Heart left ventricle (tissue), 16 donors: Measurements from ENCODE around the gene OLFM1. TPM values are rescaled to one million over a fixed set of nuclear protein-coding genes. Genes with fewer than 3 reads are reported as not detected.
A peak's percentile ranks its signal among the peaks of the same experiment; 100 is the strongest.

Source experiments
- ATAC-seq, 4 donors: fragments of 200-7000 bp; cut with Tn5 transposase; one replicate each; pipeline ENCODE4 v1.9.1; 2020 to 2022; ENCODE audit warnings: moderate library complexity in 4 of 4, mild to moderate bottlenecking in 3 of 4, moderate number of reproducible peaks in 1 of 4
- DNase-seq, 5 donors: peaks; one replicate each; pipeline ENCODE4 v3.0.0-alpha.2; 2020
- H3K27ac ChIP-seq, 12 donors: fragments of 200-600 bp; sonication (generic) in 4 of 12; one replicate each; pipeline versions ENCODE4 v1.5.0 to v1.8.0; 2016 to 2022; ENCODE audit warnings: mild to moderate bottlenecking in 2 of 12
- H3K27me3 ChIP-seq, 9 donors: fragments of 200-600 bp; sonication (generic) in 2 of 9; one replicate each; pipeline versions ENCODE4 v1.5.1 to v1.8.0; 2016 to 2022; ENCODE audit warnings: mild to moderate bottlenecking in 3 of 9
- H3K36me3 ChIP-seq, 9 donors: fragments of 200-600 bp; sonication (generic) in 2 of 9; one replicate each; pipeline versions ENCODE4 v1.5.0 to v1.8.0; 2018 to 2022; ENCODE audit warnings: mild to moderate bottlenecking in 2 of 9
- H3K4me1 ChIP-seq, 12 donors: fragments of 200-600 bp; sonication (generic) in 4 of 12; one replicate each; pipeline versions ENCODE4 v1.5.0 to v1.8.0; 2016 to 2022; ENCODE audit warnings: mild to moderate bottlenecking in 3 of 12
- H3K4me3 ChIP-seq, 12 donors: fragments of 200-600 bp; sonication (generic) in 4 of 12; one replicate each; pipeline versions ENCODE4 v1.5.0 to v1.8.0; 2017 to 2022; ENCODE audit warnings: mild to moderate bottlenecking in 9 of 12, moderate library complexity in 4 of 12
- H3K9me3 ChIP-seq, 12 donors: fragments of 200-600 bp; sonication (generic) in 4 of 12; one replicate each; pipeline versions ENCODE4 v1.5.0 to v1.8.0; 2016 to 2022; ENCODE audit warnings: mild to moderate bottlenecking in 1 of 12
- POLR2A ChIP-seq, 2 donors: fragments of 450-650 bp; IDR thresholded peaks; one replicate each; pipeline ENCODE4 v1.6.1; 2017; ENCODE audit warnings: antibody characterized with exemption in 2 of 2, mild to moderate bottlenecking in 2 of 2, moderate library complexity in 2 of 2
- WGBS, 4 donors: extraction: QIAGEN DNeasy Blood & Tissue Kit in 2 of 4; methylation state at CpG; one replicate each; pipeline versions ENCODE4 v1.1.5 to v1.1.7; 2013 to 2018; 5-methylcytosine and 5-hydroxymethylcytosine counted together
- intact Hi-C, 10 donors: fragments of 100-400 bp; cut with DNase I; formaldehyde crosslinking; loops; one replicate each; pipeline versions ENCODE4 v1.11.1 to v1.14.2; 2022
- polyA plus RNA-seq, 2 donors: library from polyadenylated mRNA; stranded (reverse); fragments of 200-250 nt; gene quantifications; one replicate each; pipeline ENCODE4 v1.2.3, GENCODE V29; 2013
- total RNA-seq, 9 donors: library from RNA; depleted of rRNA in 2 of 9; stranded (reverse); fragments of >200 nt in 2 of 9; fragmentation: NEBNext Ultra II Directional in 3 of 9; extraction: Animal tissue kit (Norgen Biotek cat#: 25700) in 3 of 9; gene quantifications; one replicate each; pipeline versions ENCODE4 v1.1.0 to v1.2.4, GENCODE V29; 2016 to 2023
- TF ChIP-seq, protein P1 (sequence below), 12 donors: fragments of 200-600 bp; sonication (generic) in 4 of 12; IDR thresholded peaks; one replicate each; pipeline versions ENCODE4 v1.5.0 to v1.8.0; 2018 to 2022; ENCODE audit warnings: antibody characterized with exemption in 12 of 12, mild to moderate bottlenecking in 5 of 12
- donor health status: ischemic (EF 13 %, LVEDD 7.1; RV severe dilation, severe dysfunction).
- donor health status: healthy with polysubstance abuse.
- donor health status: DM: no; HTN: yes; CAD: no.
- donor health status: DM: no; HTN: no; CAD: no.
- donor health status: ischemic (EF 25% LVEDD 6.9; RV normal size, moderate dysfunction).
- donor health status: ischemic (EF 25% LVEDD 5.7; RV mildly dilated, moderate dysfunction).
- donor health status: healthy.
- donor health status: DM: yes; HTN: yes; CAD: no.
- donor health status: ischemic (EF 35%, LVEDD 5.7; RV mildly dilated, moderate dysfunction).
- donor health status: nonischemic (EF 11% LVEDD 7.7; RV severe dilation, severe dysfunction).
- donor health status: DM: yes; HTN: yes; CAD: no.
- donor health status: PGD.
- donor health status: ischemic (EF 29% LVEDD 5.4; RV normal size, mild dysfunction).
- donor health status: nonischemic (EF 23%, LVEDD 6.1; RV moderate dilation, normal function).

Gene OLFM1
- total and polyA plus RNA-seq, 11 donors, result 3.5 to 11.8 (median 8.1) TPM

GRCh38 chr9:135080286-135081263 is 6.9 kb upstream of the OLFM1 start:
- ATAC-seq (no peak), DNase-seq (peak in 1 of 5 donors; percentile 7)
- intact Hi-C loops, result loop anchor here in 1 of 10 donors (10.0 kb wide), 1 partner anchor 386 kb away; no protein-coding TSS in a partner anchor
- Histone ChIP-seq H3K4me3 (no peak overlapping the region), H3K9me3 (no peaks in the 10 kb centered on the region), H3K36me3 (no peaks in the 10 kb centered on the region), H3K27ac (no peak overlapping the region), H3K4me1 (peaks cover 0 to 15% (median 5%) of the 10 kb centered on the region in 12 donors), H3K27me3 (peaks cover 0 to 17% (median 0%) of the 10 kb centered on the region in 9 donors)
- TF ChIP-seq POLR2A (IDR thresholded peaks at IDR 0.05), result no peak
- TF ChIP-seq, protein P1, sequence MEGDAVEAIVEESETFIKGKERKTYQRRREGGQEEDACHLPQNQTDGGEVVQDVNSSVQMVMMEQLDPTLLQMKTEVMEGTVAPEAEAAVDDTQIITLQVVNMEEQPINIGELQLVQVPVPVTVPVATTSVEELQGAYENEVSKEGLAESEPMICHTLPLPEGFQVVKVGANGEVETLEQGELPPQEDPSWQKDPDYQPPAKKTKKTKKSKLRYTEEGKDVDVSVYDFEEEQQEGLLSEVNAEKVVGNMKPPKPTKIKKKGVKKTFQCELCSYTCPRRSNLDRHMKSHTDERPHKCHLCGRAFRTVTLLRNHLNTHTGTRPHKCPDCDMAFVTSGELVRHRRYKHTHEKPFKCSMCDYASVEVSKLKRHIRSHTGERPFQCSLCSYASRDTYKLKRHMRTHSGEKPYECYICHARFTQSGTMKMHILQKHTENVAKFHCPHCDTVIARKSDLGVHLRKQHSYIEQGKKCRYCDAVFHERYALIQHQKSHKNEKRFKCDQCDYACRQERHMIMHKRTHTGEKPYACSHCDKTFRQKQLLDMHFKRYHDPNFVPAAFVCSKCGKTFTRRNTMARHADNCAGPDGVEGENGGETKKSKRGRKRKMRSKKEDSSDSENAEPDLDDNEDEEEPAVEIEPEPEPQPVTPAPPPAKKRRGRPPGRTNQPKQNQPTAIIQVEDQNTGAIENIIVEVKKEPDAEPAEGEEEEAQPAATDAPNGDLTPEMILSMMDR (IDR thresholded peaks at IDR 0.05), result no peak
- 81 to 83% (median 82%) methylated on average over 26 of the region's 26 CpGs for WGBS, 4 donors

DNA sequence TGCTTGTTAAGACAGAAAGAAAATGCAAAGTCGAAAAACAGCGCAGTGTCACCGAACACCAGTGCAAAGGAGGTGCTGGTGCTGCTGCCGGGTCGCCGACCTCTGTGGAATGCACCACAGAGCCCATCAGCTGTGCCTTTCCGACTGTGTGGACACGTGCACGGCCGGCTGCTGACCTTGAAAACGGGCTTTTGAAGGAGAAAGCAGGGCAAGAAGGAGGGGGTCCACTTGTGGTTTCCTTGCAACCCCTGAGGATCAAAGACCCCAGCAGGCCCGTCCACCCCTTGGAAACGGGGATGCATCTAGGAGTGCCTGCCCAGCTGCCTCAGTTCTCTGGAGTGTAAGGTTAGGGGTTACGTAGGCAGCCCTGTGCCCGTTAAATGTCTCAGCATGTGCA is 6.2 kb upstream of the OLFM1 start:
- ATAC-seq (no peak), DNase-seq (peak in 1 of 5 donors; percentile 43)
- intact Hi-C loops, result loop anchor here in 1 of 10 donors (10.0 kb wide), 1 partner anchor 386 kb away; no protein-coding TSS in a partner anchor
- Histone ChIP-seq H3K4me3 (no peak overlapping the region), H3K27ac (no peak overlapping the region), H3K9me3 (no peaks in the 10 kb centered on the region), H3K27me3 (peaks cover 0 to 17% (median 0%) of the 10 kb centered on the region in 9 donors), H3K36me3 (no peaks in the 10 kb centered on the region), H3K4me1 (peaks cover 0 to 15% (median 6%) of the 10 kb centered on the region in 12 donors)
- TF ChIP-seq, protein P1 (IDR thresholded peaks at IDR 0.05), result no peak
- TF ChIP-seq POLR2A (IDR thresholded peaks at IDR 0.05), result no peak
- WGBS, 4 donors, result 84 to 89% (median 88%) methylated on average over 15 of the region's 15 CpGs

GRCh38 chr9:135081731-135082130 is 5.7 kb upstream of the OLFM1 start:
- no peaks in the 10 kb centered on the region for H3K9me3 ChIP-seq
- H3K27ac ChIP-seq, result no peak overlapping the region
- peaks cover 0 to 20% (median 4%) of the 10 kb centered on the region in 9 donors for H3K27me3 ChIP-seq
- ATAC-seq (no peak), DNase-seq (no peak)
- H3K36me3 ChIP-seq, result no peaks in the 10 kb centered on the region
- 90 to 92% (median 92%) methylated on average over 9 to 16 of the region's 16 CpGs for WGBS, 4 donors
- no peak for TF ChIP-seq POLR2A (IDR thresholded peaks at IDR 0.05)
- TF ChIP-seq, protein P1 (IDR thresholded peaks at IDR 0.05), result no peak
- no peak overlapping the region for H3K4me3 ChIP-seq
- peaks cover 0 to 20% (median 10%) of the 10 kb centered on the region in 12 donors for H3K4me1 ChIP-seq
- intact Hi-C loops, result loop anchor here in 1 of 10 donors (10.0 kb wide), 1 partner anchor 387 kb away; no protein-coding TSS in a partner anchor

DNA sequence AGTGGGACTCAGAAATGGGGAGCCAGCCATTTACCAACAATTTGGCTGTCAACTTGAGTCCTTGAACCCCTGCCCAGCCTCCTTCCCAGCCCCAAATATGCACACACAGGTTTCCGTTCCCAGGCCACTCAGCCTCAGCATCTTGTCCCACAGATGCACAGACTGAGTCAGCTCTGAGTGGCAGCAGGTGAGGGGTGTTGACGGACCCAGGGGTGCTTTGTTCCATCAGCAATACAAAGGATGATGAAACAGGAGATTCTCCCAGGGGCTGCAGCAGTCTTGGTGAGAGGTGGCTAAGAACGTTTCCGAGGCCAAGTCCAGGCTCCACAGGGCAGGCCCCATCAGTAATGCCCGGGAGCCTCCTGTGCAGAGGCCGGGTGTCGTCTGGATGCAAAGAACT is 4.9 kb upstream of the OLFM1 start:
- Histone ChIP-seq H3K4me3 (no peak overlapping the region), H3K27ac (no peak overlapping the region), H3K36me3 (no peaks in the 10 kb centered on the region), H3K9me3 (no peaks in the 10 kb centered on the region), H3K4me1 (peaks cover 0 to 25% (median 15%) of the 10 kb centered on the region in 12 donors), H3K27me3 (peaks cover 0 to 26% (median 9%) of the 10 kb centered on the region in 9 donors)
- DNase-seq (no peak), ATAC-seq (no peak)
- intact Hi-C loops, result loop anchor here in 1 of 10 donors (10.0 kb wide), 1 partner anchor 388 kb away; no protein-coding TSS in a partner anchor
- no peak for TF ChIP-seq POLR2A (IDR thresholded peaks at IDR 0.05)
- TF ChIP-seq, protein P1 (IDR thresholded peaks at IDR 0.05), result no peak
- WGBS, 4 donors, result 78 to 82% (median 81%) methylated on average over 4 to 7 of the region's 7 CpGs
